H1 (cell line): ENCODE results near the gene CIC. TPM values are rescaled to one million over a fixed set of nuclear protein-coding genes. Genes with fewer than 3 reads are reported as not detected.

Experiments
- CTCF ChIA-PET: fragments of 300-600 bp; sonication (Branson Sonifier 250); formaldehyde crosslinking; loops from one replicate; lab custom pipeline; 2021; ENCODE audit not compliant: partially characterized antibody; lab: Charles Lee
- POLR2A ChIA-PET: fragments of 300-600 bp; sonication (Branson Sonifier 250); formaldehyde crosslinking; loops from one replicate; lab custom pipeline; 2021; ENCODE audit warnings: inconsistent platforms; ENCODE audit not compliant: partially characterized antibody; lab: Charles Lee
- DNase-seq, 2 experiments: peaks; one replicate each; pipeline versions ENCODE4 v3.0.0 to v3.0.0-alpha.2; 2010 to 2022; ENCODE audit warnings: low spot score in 2 of 2, low read depth in 1 of 2, mixed read lengths in 1 of 2
- FAIRE-seq: peaks from 2 replicates; lab custom pipeline; 2011; peaks lifted over from hg19 to GRCh38; lab: Jason Lieb, UNC
- H2AFZ ChIP-seq: 2 replicates; pipeline ENCODE4 v1.8.1; 2012; ENCODE audit warnings: low read length, inconsistent platforms
- H2AK5ac ChIP-seq: 2 replicates; pipeline ENCODE4 v1.6.1; 2013; ENCODE audit warnings: low read depth, low read length
- H2BK120ac ChIP-seq: replicated peaks from 2 replicates; pipeline ENCODE3; 2013; ENCODE audit warnings: low read depth, low read length, inconsistent platforms
- H2BK12ac ChIP-seq: 2 replicates; pipeline ENCODE4 v1.6.1; 2013; ENCODE audit warnings: low read depth, low read length
- H2BK15ac ChIP-seq: 2 replicates; pipeline ENCODE4 v1.6.1; 2013; ENCODE audit warnings: low read length
- H2BK20ac ChIP-seq: 2 replicates; pipeline ENCODE4 v1.6.1; 2013; ENCODE audit warnings: low read length
- H2BK5ac ChIP-seq: 2 replicates; pipeline ENCODE4 v1.6.1; 2013; ENCODE audit warnings: low read depth, low read length
- H3K14ac ChIP-seq: 2 replicates; pipeline ENCODE4 v1.6.1; 2013; ENCODE audit warnings: inconsistent platforms; ENCODE audit not compliant: insufficient read length
- H3K18ac ChIP-seq: 2 replicates; pipeline ENCODE4 v1.6.1; 2013; ENCODE audit warnings: low read length; ENCODE audit errors: extremely low read depth
- H3K23ac ChIP-seq: 2 replicates; pipeline ENCODE4 v1.6.1; 2013; ENCODE audit warnings: inconsistent platforms; ENCODE audit not compliant: insufficient read length
- H3K23me2 ChIP-seq: 2 replicates; pipeline ENCODE4 v1.6.1; 2013; ENCODE audit warnings: low read depth, low read length
- H3K27ac ChIP-seq: 2 replicates; pipeline ENCODE4 v1.6.1; 2011; ENCODE audit warnings: low read depth, low read length, inconsistent platforms
- H3K27me3 ChIP-seq, 4 experiments: replicated peaks in 1 of 4; 1 replicate in 1 of 4; 2 replicates in 3 of 4; pipeline versions ENCODE4 v1.6.1 to v1.8.1; 2011 to 2013; ENCODE audit warnings: low read length in 3 of 4, mild to moderate bottlenecking in 3 of 4, inconsistent platforms in 2 of 4, mixed read lengths in 2 of 4, moderate library complexity in 1 of 4; ENCODE audit not compliant: control insufficient read depth in 3 of 4, insufficient read depth in 3 of 4; ENCODE audit errors: extremely low read depth in 1 of 4
- H3K36me3 ChIP-seq, 4 experiments: 2 replicates each; pipeline versions ENCODE4 v1.6.1 to v1.8.1; 2011 to 2013; ENCODE audit warnings: mild to moderate bottlenecking in 4 of 4, low read length in 3 of 4, moderate library complexity in 2 of 4, control low read depth in 1 of 4, inconsistent platforms in 1 of 4; ENCODE audit not compliant: insufficient read depth in 4 of 4, control insufficient read depth in 2 of 4
- H3K4ac ChIP-seq: replicated peaks from 2 replicates; pipeline ENCODE3; 2013; ENCODE audit warnings: low read length, low read depth, mixed read lengths, inconsistent platforms; ENCODE audit not compliant: insufficient read length
- H3K4me1 ChIP-seq, 4 experiments: replicated peaks in 1 of 4; 1 replicate in 1 of 4; 2 replicates in 3 of 4; pipeline versions ENCODE4 v1.6.1 to v1.8.1; 2011 to 2013; ENCODE audit warnings: low read length in 3 of 4, inconsistent platforms in 2 of 4, mixed read lengths in 1 of 4; ENCODE audit not compliant: insufficient read depth in 4 of 4, control insufficient read depth in 3 of 4
- H3K4me2 ChIP-seq, 2 experiments: 2 replicates each; pipeline versions ENCODE4 v1.6.1 to v1.8.1; 2011 to 2013; ENCODE audit warnings: low read depth in 2 of 2, low read length in 2 of 2, control low read depth in 1 of 2, inconsistent platforms in 1 of 2, mild to moderate bottlenecking in 1 of 2; ENCODE audit not compliant: insufficient read depth in 1 of 2
- H3K4me3 ChIP-seq, 4 experiments: fragments of 200-600, 300-600 bp in 1 of 4; sonication (generic), shearing (Covaris generic), sonication (Bioruptor Twin) in 1 of 4; 2 replicates each; pipeline versions ENCODE4 v1.5.1 to v1.8.1; 2011 to 2016; ENCODE audit warnings: low read length in 4 of 4, low read depth in 3 of 4, control low read depth in 2 of 4, inconsistent platforms in 2 of 4, mild to moderate bottlenecking in 2 of 4, mixed read lengths in 1 of 4, moderate library complexity in 1 of 4; ENCODE audit not compliant: insufficient read depth in 2 of 4; ENCODE audit errors: extremely low read depth in 1 of 4
- H3K56ac ChIP-seq: replicated peaks from 2 replicates; pipeline ENCODE3; 2013; ENCODE audit warnings: low read depth, mild to moderate bottlenecking, mixed read lengths, low read length, inconsistent platforms; ENCODE audit not compliant: insufficient read length
- H3K79me1 ChIP-seq: 2 replicates; pipeline ENCODE4 v1.6.1; 2013; ENCODE audit warnings: low read depth, low read length, control low read depth
- H3K79me2 ChIP-seq, 2 experiments: 2 replicates each; pipeline versions ENCODE4 v1.6.1 to v1.8.1; 2012 to 2013; ENCODE audit warnings: low read length in 2 of 2, mild to moderate bottlenecking in 2 of 2, inconsistent platforms in 1 of 2; ENCODE audit not compliant: insufficient read depth in 2 of 2, control insufficient read depth in 1 of 2
- H3K9ac ChIP-seq, 4 experiments: replicated peaks in 1 of 4; 1 replicate in 1 of 4; 2 replicates in 3 of 4; pipeline versions ENCODE4 v1.6.1 to v1.8.1; 2011 to 2013; ENCODE audit warnings: low read depth in 3 of 4, low read length in 3 of 4, control low read depth in 2 of 4, mild to moderate bottlenecking in 2 of 4, moderate library complexity in 2 of 4, inconsistent platforms in 1 of 4; ENCODE audit errors: extremely low read depth in 1 of 4
- H3K9me3 ChIP-seq, 2 experiments: 2 replicates each; pipeline versions ENCODE4 v1.6.1 to v1.8.1; 2012 to 2013; ENCODE audit warnings: mild to moderate bottlenecking in 2 of 2, moderate library complexity in 2 of 2, control low read depth in 1 of 2, inconsistent platforms in 1 of 2, low read depth in 1 of 2, low read length in 1 of 2, mixed read lengths in 1 of 2; ENCODE audit not compliant: insufficient read depth in 2 of 2
- H4K20me1 ChIP-seq, 2 experiments: replicated peaks in 1 of 2; 2 replicates each; pipeline versions ENCODE3 to v1.8.1; 2011 to 2013; ENCODE audit warnings: inconsistent platforms in 2 of 2, low read length in 2 of 2, mild to moderate bottlenecking in 1 of 2; ENCODE audit not compliant: insufficient read depth in 2 of 2, control insufficient read depth in 1 of 2
- H4K5ac ChIP-seq: 2 replicates; pipeline ENCODE4 v1.6.1; 2013; ENCODE audit warnings: low read length, low read depth, mixed read lengths, inconsistent platforms; ENCODE audit not compliant: insufficient read length
- H4K8ac ChIP-seq: 2 replicates; pipeline ENCODE4 v1.8.0; 2013; ENCODE audit warnings: mild to moderate bottlenecking, moderate library complexity, low read length, inconsistent platforms; ENCODE audit not compliant: insufficient read depth; ENCODE audit errors: extremely low read depth
- H4K91ac ChIP-seq: replicated peaks from 2 replicates; pipeline ENCODE3; 2013; ENCODE audit warnings: low read length, mixed read lengths, inconsistent platforms; ENCODE audit not compliant: insufficient read length
- JUN ChIP-seq: IDR thresholded peaks from 2 replicates; pipeline ENCODE4 v1.6.1; 2011; ENCODE audit warnings: low read depth, mild to moderate bottlenecking, improper control_type of control experiment, low read length
- KDM5A ChIP-seq: fragments of 200-600 bp; IDR thresholded peaks from 2 replicates; pipeline ENCODE4 v1.7.1; 2012; ENCODE audit warnings: mild to moderate bottlenecking, low read length, inconsistent platforms, mixed read lengths
- RAD21 ChIP-seq, 2 experiments: IDR thresholded peaks in 1 of 2; conservative IDR thresholded peaks in 1 of 2; 2 replicates each; pipeline ENCODE4 v1.6.1; 2011; ENCODE audit warnings: low read depth in 2 of 2, low read length in 2 of 2, improper control_type of control experiment in 1 of 2, inconsistent platforms in 1 of 2, mild to moderate bottlenecking in 1 of 2, moderate library complexity in 1 of 2
- USF2 ChIP-seq: IDR thresholded peaks from 2 replicates; pipeline ENCODE4 v1.6.1; 2011; ENCODE audit warnings: low read length, improper control_type of control experiment
- WGBS, 2 experiments: shearing (Covaris generic) in 1 of 2; methylation state at CpG; one replicate each; pipeline versions ENCODE4 v1.1.6 to v1.1.7; 2013 to 2015; ENCODE audit warnings: low lambda C conversion rate in 2 of 2, mixed read lengths in 2 of 2, inconsistent platforms in 1 of 2, low coverage in 1 of 2, missing lambda C conversion rate in 1 of 2; ENCODE audit not compliant: insufficient replicate concordance in 2 of 2, insufficient coverage in 1 of 2, insufficient read length in 1 of 2; ENCODE audit errors: extremely low coverage in 1 of 2, missing lambda C conversion rate in 1 of 2; 5-methylcytosine and 5-hydroxymethylcytosine counted together
- polyA plus RNA-seq, 7 experiments: library from polyadenylated mRNA; depleted of rRNA in 3 of 7; stranded (reverse) in 5 of 7; unstranded in 2 of 7; fragments of >200 nt in 5 of 7; fragments of 200-250 nt in 2 of 7; gene quantifications; 1 replicate in 5 of 7; 2 replicates in 1 of 7; 4 replicates in 1 of 7; pipeline versions ENCODE4 v1.2.1 to v1.2.3, GENCODE V29; 2011 to 2013; ENCODE audit warnings: missing spikeins in 2 of 7, mixed read lengths in 2 of 7
- total RNA-seq: library from RNA; stranded (reverse); fragmentation: NEBNext Ultra II Directional; extraction: Animal tissue kit (Norgen Biotek cat#: 25700); gene quantifications from 2 replicates; pipeline ENCODE4 v1.2.1, GENCODE V29; 2021

The CIC gene
- total and polyA plus RNA-seq, 2 of the 8 experiments (the other 6 are each of a cell fraction or from before 2014, with no cell fraction given): 13.2 to 43.6 TPM

GRCh38 chr19:42288881-42289555, 20.0 kb downstream of the CIC start:
- TF ChIP-seq RAD21 (IDR thresholded peaks at IDR 0.05 in 1 of 2, conservative IDR thresholded peaks at IDR 0.05 in 1 of 2; ENCODE audit: low read depth in 2 of 2, low read length in 2 of 2) (no peak), JUN (no peak), KDM5A (no peak), USF2 (no peak)
- Histone ChIP-seq H2BK120ac (no peak overlapping the region), H3K9me3 (no peaks in the 10 kb centered on the region), H2AK5ac (no peak overlapping the region), H3K14ac (no peak overlapping the region), H2BK12ac (no peak overlapping the region), H2BK20ac (no peak overlapping the region), H3K4me3 (no peak overlapping the region), H3K27ac (no peak overlapping the region), H2BK15ac (no peak overlapping the region), H3K9ac (no peak overlapping the region), H4K8ac (no peak overlapping the region), H3K27me3 (no peaks in the 10 kb centered on the region), H3K79me1 (peaks cover 21% of the 10 kb centered on the region), H4K91ac (no peak overlapping the region), H4K20me1 (peaks cover 3 to 24% of the 10 kb centered on the region in 2 experiments), H3K4ac (no peak overlapping the region), H3K36me3 (peaks cover 13 to 58% (median 46%) of the 10 kb centered on the region in 4 experiments; a peak in 7 of 8 replicates), H3K23me2 (peaks cover 9% of the 10 kb centered on the region), H2AFZ (no peak overlapping the region), H3K79me2 (peaks cover 0 to 19% of the 10 kb centered on the region in 2 experiments; a peak in 2 of 4 replicates), H4K5ac (no peak overlapping the region), H3K18ac (no peak overlapping the region), H3K4me2 (no peak overlapping the region), H3K23ac (no peak overlapping the region), H3K4me1 (peaks cover 0 to 13% (median 9%) of the 10 kb centered on the region in 4 experiments; a peak in 5 of 7 replicates), H3K56ac (no peak overlapping the region), H2BK5ac (no peak overlapping the region)
- ChIA-PET POLR2A (interaction anchor here (0.7 to 3.0 kb wide), 7 partner anchors 9 to 86 kb away, joined by 3 to 18 read pairs (median 5); partner anchors contain the start of genes CIC, GSK3A and PAFAH1B3), CTCF (interaction anchor here (0.7 to 10.6 kb wide), 8 partner anchors 8 to 42 kb away, joined by 3 to 155 read pairs (median 5); partner anchors contain the start of genes GSK3A, PAFAH1B3 and PRR19)
- no peak for DNase-seq
- 95% methylated on average over 22 of the region's 22 CpGs; no CpG with 5 or more reads in 1 of the 2 experiments for WGBS, 2 experiments
- no peak for FAIRE-seq
